NCI-H2029 treated with DMSO at 0.1 percent for 48 hours (cell line): ENCODE results near the gene VPS51.

ENCODE experiments used
- DNase-seq: peaks from one replicate; lab custom pipeline; 2025; lab: John Stamatoyannopoulos, UW

The VPS51 gene

GRCh38 chr11:65072631-65072966, 23.4 kb upstream of the VPS51 start:
- no peak for DNase-seq

DNA sequence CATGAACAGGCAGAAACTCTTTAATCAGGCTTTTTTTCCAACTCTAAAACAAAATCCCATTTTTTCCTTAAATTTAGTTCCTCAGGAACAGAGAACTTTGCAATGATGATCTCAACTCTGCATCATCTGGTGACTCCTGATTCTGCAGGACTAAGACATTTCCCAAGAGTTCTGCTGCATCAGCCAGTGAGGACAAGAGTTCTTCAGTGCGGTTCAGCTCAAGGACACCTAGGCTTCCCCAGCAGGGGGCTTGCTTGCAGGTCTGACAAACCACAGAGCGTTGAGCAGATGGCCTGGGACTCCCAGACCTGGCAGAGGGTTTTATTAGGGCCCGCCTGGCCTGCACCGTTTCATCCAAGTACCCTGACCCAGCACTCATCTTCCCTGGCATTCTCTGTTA, 18.6 kb upstream of the VPS51 start:
- no peak for DNase-seq

- DNase-seq = peak; percentile 1
Measured at GRCh38 chr11:65078151-65078550, 17.9 kb upstream of the VPS51 start.

DNA sequence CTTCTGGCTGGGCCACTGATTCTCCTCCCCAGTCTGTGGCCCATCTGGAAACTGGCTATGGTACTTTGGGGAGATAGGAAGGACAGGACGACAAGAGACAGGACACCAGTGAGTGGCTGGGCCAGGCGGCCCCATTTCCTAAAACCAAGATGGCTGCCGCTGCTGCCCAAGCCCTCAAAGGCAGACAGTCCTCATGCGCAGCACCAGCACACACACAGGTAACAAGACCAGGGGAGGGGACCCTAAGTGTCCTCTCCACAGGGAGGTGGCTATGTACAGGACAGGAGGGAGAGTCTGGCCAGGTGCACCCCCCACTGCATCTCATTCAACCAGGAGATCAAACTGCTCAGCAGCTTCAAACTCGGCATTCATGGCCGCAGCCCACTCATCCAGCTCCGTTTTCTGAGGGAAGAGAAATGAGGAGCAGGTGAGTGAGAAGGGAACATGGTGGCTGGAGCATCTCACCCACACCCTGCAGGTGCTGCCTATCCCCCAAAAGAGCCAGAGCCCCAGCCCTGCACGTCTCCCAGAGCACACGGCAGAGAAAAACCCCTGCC, 17.1 kb upstream of the VPS51 start:
- DNase-seq = no peak

- no peak for DNase-seq
Measured at GRCh38 chr11:65083134-65083833, 12.7 kb upstream of the VPS51 start.

GRCh38 chr11:65083834-65084597, 12.0 kb upstream of the VPS51 start, which contains the start of the genes CDCA5 and ZFPL1:
Gene CDCA5, minus strand, starts transcription at chr11:65084040. Its CDS starts 62 bp downstream, at chr11:65083978.
Gene ZFPL1, plus strand, starts transcription at chr11:65084222. Its CDS starts 477 bp downstream, at chr11:65084699.
- peak; percentile 90 for DNase-seq

GRCh38 chr11:65084598-65085375, 11.2 kb upstream of the VPS51 start:
- DNase-seq = no peak

- no peak for DNase-seq
Measured at GRCh38 chr11:65085446-65085845, 10.6 kb upstream of the VPS51 start.

GRCh38 chr11:65086809-65087208, 9.2 kb upstream of the VPS51 start:
- DNase-seq = no peak

DNA sequence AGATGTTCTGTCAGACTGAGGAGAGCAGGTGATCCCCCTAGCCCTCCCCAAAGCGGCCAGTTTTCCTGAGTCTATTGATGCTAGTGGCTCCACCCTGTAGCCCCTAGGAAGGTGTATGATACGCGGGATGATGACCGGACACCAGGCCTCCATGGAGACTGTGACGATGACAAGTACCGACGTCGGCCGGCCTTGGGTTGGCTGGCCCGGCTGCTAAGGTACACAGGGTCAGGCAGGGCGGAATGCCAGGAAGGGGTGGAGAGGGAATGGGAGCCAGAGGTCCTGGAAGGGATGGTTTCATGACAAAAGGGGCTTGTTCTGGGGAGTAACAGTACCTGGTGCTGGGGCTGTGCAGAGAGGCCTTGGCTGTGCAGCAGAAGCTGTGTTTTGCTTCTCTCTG, 8.8 kb upstream of the VPS51 start:
- DNase-seq = no peak

DNA sequence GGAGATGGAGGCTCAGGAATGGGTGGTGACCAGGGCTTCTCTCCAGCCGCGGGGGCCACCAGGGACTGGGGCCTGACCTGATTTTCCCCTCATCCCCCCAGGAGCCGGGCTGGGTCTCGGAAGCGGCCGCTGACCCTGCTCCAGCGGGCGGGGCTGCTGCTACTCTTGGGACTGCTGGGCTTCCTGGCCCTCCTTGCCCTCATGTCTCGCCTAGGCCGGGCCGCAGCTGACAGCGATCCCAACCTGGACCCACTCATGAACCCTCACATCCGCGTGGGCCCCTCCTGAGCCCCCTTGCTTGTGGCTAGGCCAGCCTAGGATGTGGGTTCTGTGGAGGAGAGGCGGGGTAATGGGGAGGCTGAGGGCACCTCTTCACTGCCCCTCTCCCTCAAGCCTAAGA, 8.2 kb upstream of the VPS51 start:
- no peak for DNase-seq

- DNase-seq = no peak
Measured at GRCh38 chr11:65089621-65090020, 6.4 kb upstream of the VPS51 start.

GRCh38 chr11:65090628-65091027, 5.4 kb upstream of the VPS51 start:
- no peak for DNase-seq

GRCh38 chr11:65095427-65095826, 587 bp upstream of the VPS51 start:
- DNase-seq = no peak

DNA sequence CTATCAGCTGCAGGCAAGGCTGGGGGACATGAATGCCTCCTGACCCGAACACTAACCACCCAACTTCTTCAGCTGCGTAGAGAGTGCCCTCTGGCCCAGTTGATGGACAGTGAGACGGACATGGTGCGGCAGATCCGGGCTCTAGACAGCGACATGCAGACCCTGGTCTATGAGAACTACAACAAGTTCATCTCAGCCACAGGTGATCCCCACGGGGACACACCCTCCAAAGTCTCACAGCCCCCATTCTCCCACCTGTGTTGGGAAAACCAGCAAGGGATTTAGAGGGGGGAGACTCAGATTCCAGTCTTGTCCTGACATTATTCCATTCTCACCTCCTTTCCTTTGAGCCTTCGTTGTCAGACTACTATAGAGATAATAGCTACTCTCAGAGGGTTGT, 912 bp downstream of the VPS51 start:
- no peak for DNase-seq

GRCh38 chr11:65100674-65101350, 4.8 kb downstream of the VPS51 start:
- DNase-seq = peak; percentile 71

DNA sequence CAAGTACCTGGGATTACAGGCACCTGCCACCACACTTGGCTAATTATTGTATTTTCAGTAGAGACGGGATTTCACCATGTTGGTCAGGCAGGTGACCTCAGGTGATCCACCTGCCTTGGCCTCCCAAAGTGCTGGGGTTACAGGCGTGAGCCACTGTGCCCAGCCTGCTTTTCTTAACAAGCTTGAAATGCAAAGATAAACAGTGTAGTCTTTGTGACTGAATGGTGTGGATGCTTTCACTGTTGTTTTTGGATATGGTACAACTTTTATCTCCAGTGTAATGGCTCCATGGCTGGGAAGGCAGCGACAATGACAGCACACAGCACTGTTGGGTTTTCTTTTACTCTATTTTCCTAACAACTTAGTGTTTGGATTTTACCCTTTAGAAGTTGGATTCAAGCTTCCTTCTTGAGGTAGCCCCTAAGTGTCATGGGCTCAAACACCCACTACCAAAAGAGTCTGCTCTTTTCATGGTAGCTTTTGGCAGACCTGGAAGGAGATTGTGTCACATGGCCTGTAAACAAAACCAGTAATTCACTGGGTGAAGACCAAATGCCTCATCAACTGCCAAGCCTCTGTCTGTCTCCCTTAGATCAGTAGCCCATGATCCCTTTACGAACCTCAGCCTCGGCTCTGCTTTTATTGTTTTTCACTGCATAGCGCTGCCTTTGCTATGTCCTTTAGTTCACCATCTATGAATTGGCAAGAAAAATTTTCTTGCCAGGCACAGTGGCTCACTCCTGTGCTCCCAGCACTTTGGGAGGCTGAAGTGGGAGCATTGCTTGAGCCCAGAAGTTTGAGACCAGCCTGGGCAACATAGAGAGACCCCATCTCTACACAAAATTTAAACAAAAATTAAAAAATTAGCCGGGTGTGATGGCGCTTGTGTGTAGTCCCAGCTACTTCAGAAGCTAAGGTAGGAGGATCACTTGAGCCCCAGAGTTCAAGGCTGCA, 6.4 kb downstream of the VPS51 start:
- peak; percentile 95 for DNase-seq

GRCh38 chr11:65103476-65103875, 7.5 kb downstream of the VPS51 start:
- no peak for DNase-seq

- no peak for DNase-seq
Measured at GRCh38 chr11:65104628-65105027, 8.6 kb downstream of the VPS51 start.

DNA sequence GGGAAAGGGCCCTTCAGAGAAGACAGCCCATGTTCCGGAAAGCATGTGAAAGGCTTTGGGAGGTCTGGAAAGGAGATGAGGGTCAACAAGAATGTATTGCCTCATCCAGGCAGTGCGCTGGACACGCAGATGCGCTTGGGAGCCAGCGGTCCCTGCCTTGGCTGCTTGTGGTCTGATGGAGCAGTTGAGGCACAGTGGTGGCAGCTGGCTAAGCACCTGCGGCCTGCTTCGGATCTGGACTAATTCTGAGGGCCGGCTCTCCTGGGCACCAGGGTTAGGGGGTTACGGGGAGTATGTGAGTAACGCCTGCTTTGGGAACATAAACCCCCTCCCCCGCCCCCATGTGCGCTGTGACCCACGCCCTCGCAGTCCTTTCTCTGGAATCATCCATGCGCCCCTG, 11.1 kb downstream of the VPS51 start:
- DNase-seq = no peak
